GM12878 (cell line): ENCODE data around the gene FOXA1. TPM values are rescaled to one million over a fixed set of nuclear protein-coding genes. Genes with fewer than 3 reads are reported as not detected.

Experiments used
- BRCA1 ChIP-seq: IDR thresholded peaks from 2 replicates; pipeline ENCODE4 v1.6.1; 2011; ENCODE audit warnings: low read depth, low read length, improper control_type of control experiment
- HDAC6 ChIP-seq: fragments of 200-600 bp; sonication (generic); IDR thresholded peaks from one replicate; pipeline ENCODE4 v1.8.0; 2017; ENCODE audit warnings: antibody characterized with exemption; ENCODE audit not compliant: unreplicated experiment
- NBN ChIP-seq: fragments of 450-650 bp; IDR thresholded peaks from 2 replicates; pipeline ENCODE4 v1.6.1; 2016
- POU2F2 ChIP-seq: IDR thresholded peaks from 3 replicates; pipeline ENCODE4 v1.6.1; 2011; ENCODE audit warnings: low read depth, mild to moderate bottlenecking, low read length, borderline replicate concordance
- RAD21 ChIP-seq: IDR thresholded peaks from 2 replicates; pipeline ENCODE4 v1.6.1; 2011; ENCODE audit warnings: mild to moderate bottlenecking, low read depth, low read length, moderate library complexity; ENCODE audit not compliant: insufficient read depth
- SP1 ChIP-seq: IDR thresholded peaks from one replicate; pipeline ENCODE4 v1.6.1; 2011; ENCODE audit warnings: low read depth, low read length
- TARDBP ChIP-seq: IDR thresholded peaks from 2 replicates; pipeline ENCODE4 v1.6.1; 2016; ENCODE audit warnings: borderline replicate concordance
- polyA plus RNA-seq, 11 experiments: library from polyadenylated mRNA; depleted of rRNA in 4 of 11; unstranded in 6 of 11; stranded (reverse) in 5 of 11; fragments of >200 nt; fragmentation: Nextera tagmentation in 4 of 11; fragmentation: Illumina TruSeq in 1 of 11; extraction: Ambion mirVana in 4 of 11; extraction: Trizol in 1 of 11; gene quantifications; 1 replicate in 1 of 11; 2 replicates in 10 of 11; pipeline versions ENCODE4 v1.2.1 to v1.2.3, GENCODE V29; 2011 to 2016; ENCODE audit warnings: inconsistent platforms in 2 of 11, missing spikeins in 2 of 11, low read depth in 1 of 11
- total RNA-seq, 4 experiments: library from RNA; depleted of rRNA in 3 of 4; stranded (reverse); fragments of >200 nt in 3 of 4; fragmentation: Illumina TruSeq in 1 of 4; extraction: Trizol in 1 of 4; gene quantifications; 2 replicates each; pipeline versions ENCODE4 v1.2.1 to v1.2.3, GENCODE V29; 2013 to 2021
- TF ChIP-seq, protein P1 (sequence below): fragments of 450-650 bp; IDR thresholded peaks from 2 replicates; pipeline ENCODE4 v1.6.1; 2018; ENCODE audit warnings: borderline replicate concordance, mild to moderate bottlenecking; ENCODE audit not compliant: partially characterized antibody
- TF ChIP-seq, protein P2 (sequence below): IDR thresholded peaks from 2 replicates; pipeline ENCODE4 v1.6.1; 2011; ENCODE audit warnings: low read depth, low read length, improper control_type of control experiment, borderline replicate concordance

Gene FOXA1
- total and polyA plus RNA-seq, 10 of the 15 experiments (the other 5 are each of a cell fraction or from before 2014, with no cell fraction given): 0.03 to 0.18 (median 0.06) TPM; not detected in 7

DNA sequence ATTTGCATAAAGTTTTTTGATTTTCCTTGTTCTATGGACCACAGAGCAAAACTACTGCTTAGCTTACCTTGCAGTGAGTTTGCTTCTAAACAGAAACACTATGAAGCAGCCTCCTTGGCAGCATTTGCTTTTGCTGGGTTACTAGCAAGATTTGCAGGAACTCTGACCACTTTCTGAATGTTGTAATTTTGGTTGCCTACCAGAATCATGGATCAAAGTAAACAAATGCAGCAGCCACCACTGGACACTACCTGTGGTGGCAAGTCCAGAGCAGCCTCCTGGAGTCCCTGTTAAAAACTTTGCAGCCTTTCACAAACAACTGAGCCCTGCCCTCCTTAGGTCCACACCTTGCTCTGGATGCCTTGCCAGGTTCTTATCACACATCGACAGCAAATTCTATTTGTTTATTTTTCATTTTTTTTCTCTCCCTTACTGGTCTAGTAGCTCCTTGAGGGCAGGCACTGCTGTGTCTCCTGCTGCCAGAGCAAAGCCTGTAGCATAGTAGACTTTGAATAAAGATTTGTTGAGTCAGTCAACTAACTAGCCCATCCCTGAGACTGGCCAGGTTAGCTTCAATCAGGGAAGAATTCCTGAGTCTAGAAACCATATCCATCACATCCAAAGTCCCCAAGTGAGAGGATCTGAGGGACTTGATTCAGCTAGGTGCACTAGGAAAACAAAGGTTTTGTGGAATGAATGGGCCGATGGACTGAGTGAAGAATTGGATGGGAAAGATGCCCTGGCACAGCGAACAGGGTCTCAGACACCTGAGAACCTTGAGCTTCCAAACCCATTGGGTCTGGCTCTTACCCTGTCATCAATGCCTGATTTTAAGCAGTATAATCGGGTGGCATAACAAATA lies 6.1 kb upstream of the FOXA1 start (continued):
- TF ChIP-seq, protein P1, sequence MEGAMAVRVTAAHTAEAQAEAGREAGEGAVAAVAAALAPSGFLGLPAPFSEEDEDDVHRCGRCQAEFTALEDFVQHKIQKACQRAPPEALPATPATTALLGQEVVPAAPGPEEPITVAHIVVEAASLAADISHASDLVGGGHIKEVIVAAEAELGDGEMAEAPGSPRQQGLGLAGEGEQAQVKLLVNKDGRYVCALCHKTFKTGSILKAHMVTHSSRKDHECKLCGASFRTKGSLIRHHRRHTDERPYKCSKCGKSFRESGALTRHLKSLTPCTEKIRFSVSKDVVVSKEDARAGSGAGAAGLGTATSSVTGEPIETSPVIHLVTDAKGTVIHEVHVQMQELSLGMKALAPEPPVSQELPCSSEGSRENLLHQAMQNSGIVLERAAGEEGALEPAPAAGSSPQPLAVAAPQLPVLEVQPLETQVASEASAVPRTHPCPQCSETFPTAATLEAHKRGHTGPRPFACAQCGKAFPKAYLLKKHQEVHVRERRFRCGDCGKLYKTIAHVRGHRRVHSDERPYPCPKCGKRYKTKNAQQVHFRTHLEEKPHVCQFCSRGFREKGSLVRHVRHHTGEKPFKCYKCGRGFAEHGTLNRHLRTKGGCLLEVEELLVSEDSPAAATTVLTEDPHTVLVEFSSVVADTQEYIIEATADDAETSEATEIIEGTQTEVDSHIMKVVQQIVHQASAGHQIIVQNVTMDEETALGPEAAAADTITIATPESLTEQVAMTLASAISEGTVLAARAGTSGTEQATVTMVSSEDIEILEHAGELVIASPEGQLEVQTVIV: no peak
- TF ChIP-seq RAD21 (no peak), HDAC6 (no peak), SP1 (no peak), BRCA1 (no peak), TARDBP (no peak), NBN (no peak), POU2F2 (no peak)
- TF ChIP-seq, protein P2, sequence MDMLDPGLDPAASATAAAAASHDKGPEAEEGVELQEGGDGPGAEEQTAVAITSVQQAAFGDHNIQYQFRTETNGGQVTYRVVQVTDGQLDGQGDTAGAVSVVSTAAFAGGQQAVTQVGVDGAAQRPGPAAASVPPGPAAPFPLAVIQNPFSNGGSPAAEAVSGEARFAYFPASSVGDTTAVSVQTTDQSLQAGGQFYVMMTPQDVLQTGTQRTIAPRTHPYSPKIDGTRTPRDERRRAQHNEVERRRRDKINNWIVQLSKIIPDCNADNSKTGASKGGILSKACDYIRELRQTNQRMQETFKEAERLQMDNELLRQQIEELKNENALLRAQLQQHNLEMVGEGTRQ: no peak
